ENCODE results near the gene ALDH9A1. TPM values are rescaled to one million over a fixed set of nuclear protein-coding genes. Genes with fewer than 3 reads are reported as not detected.
"Not testable (repeated sequence)": the region's sequence is repeated elsewhere in the genome, so short reads cannot be mapped to it uniquely, and the experiment has no call there.

The ALDH9A1 gene
- total RNA-seq, 1 donor from 2014 or later = 46.8 TPM

- no peak for TF ChIP-seq CTCF (IDR thresholded peaks at IDR 0.05; ENCODE audit: insufficient read depth, low read length, poor library complexity, severe bottlenecking)
- peaks cover 3% of the 10 kb centered on the region for H3K36me3 ChIP-seq (ENCODE audit: control insufficient read depth, insufficient read depth, low read length)
- no peak for DNase-seq (ENCODE audit: low read depth)
- no peaks in the 10 kb centered on the region for H3K27me3 ChIP-seq (ENCODE audit: control insufficient read depth, insufficient read depth, low read length)
- H3K4me3 ChIP-seq (ENCODE audit: low read depth, low read length) = no peak overlapping the region
These were observed 38.8 kb downstream of the ALDH9A1 start for GRCh38 chr1:165659581-165659895.

GRCh38 chr1:165658766-165659580 lies 39.4 kb downstream of the ALDH9A1 start:
- not testable (repeated sequence) for H3K4me3 ChIP-seq (ENCODE audit: low read depth, low read length); DNase-seq (ENCODE audit: low read depth); H3K36me3 ChIP-seq (ENCODE audit: control insufficient read depth, insufficient read depth, low read length); H3K27me3 ChIP-seq (ENCODE audit: control insufficient read depth, insufficient read depth, low read length)

GRCh38 chr1:165650981-165651625 lies 47.3 kb downstream of the ALDH9A1 start:
- Histone ChIP-seq H3K36me3 (ENCODE audit: control insufficient read depth, insufficient read depth, low read length) (peaks cover 1% of the 10 kb centered on the region), H3K27me3 (ENCODE audit: control insufficient read depth, insufficient read depth, low read length) (no peaks in the 10 kb centered on the region)
- no peak for TF ChIP-seq CTCF (IDR thresholded peaks at IDR 0.05; ENCODE audit: insufficient read depth, low read length, poor library complexity, severe bottlenecking)

GRCh38 chr1:165648919-165649572 lies 49.3 kb downstream of the ALDH9A1 start:
- no peak for TF ChIP-seq CTCF (IDR thresholded peaks at IDR 0.05; ENCODE audit: insufficient read depth, low read length, poor library complexity, severe bottlenecking)
- Histone ChIP-seq H3K27me3 (ENCODE audit: control insufficient read depth, insufficient read depth, low read length) (no peaks in the 10 kb centered on the region), H3K36me3 (ENCODE audit: control insufficient read depth, insufficient read depth, low read length) (peaks cover 1% of the 10 kb centered on the region), H3K4me3 (ENCODE audit: low read depth, low read length) (no peak overlapping the region)
- DNase-seq (ENCODE audit: low read depth) = no peak

More at GRCh38 chr1:165650981-165651625, 47.3 kb downstream of the ALDH9A1 start:
- no peak overlapping the region for H3K4me3 ChIP-seq (ENCODE audit: low read depth, low read length)
- no peak for DNase-seq (ENCODE audit: low read depth)

- no peaks in the 10 kb centered on the region for H3K27me3 ChIP-seq (ENCODE audit: control insufficient read depth, insufficient read depth, low read length)
- no peak for DNase-seq (ENCODE audit: low read depth)
- no peak overlapping the region for H3K4me3 ChIP-seq (ENCODE audit: low read depth, low read length)
- no peak for TF ChIP-seq CTCF (IDR thresholded peaks at IDR 0.05; ENCODE audit: insufficient read depth, low read length, poor library complexity, severe bottlenecking)
- peaks cover 1% of the 10 kb centered on the region for H3K36me3 ChIP-seq (ENCODE audit: control insufficient read depth, insufficient read depth, low read length)
These were observed 50.4 kb downstream of the ALDH9A1 start for GRCh38 chr1:165647970-165648369.

GRCh38 chr1:165647517-165647916 lies 50.8 kb downstream of the ALDH9A1 start:
- no peak for TF ChIP-seq CTCF (IDR thresholded peaks at IDR 0.05; ENCODE audit: insufficient read depth, low read length, poor library complexity, severe bottlenecking)
- H3K27me3 ChIP-seq (ENCODE audit: control insufficient read depth, insufficient read depth, low read length) = no peaks in the 10 kb centered on the region
- peaks cover 1% of the 10 kb centered on the region for H3K36me3 ChIP-seq (ENCODE audit: control insufficient read depth, insufficient read depth, low read length)
- DNase-seq (ENCODE audit: low read depth) = no peak
- H3K4me3 ChIP-seq (ENCODE audit: low read depth, low read length) = no peak overlapping the region
